ENCODE results near the gene PPP1R10.

DNA sequence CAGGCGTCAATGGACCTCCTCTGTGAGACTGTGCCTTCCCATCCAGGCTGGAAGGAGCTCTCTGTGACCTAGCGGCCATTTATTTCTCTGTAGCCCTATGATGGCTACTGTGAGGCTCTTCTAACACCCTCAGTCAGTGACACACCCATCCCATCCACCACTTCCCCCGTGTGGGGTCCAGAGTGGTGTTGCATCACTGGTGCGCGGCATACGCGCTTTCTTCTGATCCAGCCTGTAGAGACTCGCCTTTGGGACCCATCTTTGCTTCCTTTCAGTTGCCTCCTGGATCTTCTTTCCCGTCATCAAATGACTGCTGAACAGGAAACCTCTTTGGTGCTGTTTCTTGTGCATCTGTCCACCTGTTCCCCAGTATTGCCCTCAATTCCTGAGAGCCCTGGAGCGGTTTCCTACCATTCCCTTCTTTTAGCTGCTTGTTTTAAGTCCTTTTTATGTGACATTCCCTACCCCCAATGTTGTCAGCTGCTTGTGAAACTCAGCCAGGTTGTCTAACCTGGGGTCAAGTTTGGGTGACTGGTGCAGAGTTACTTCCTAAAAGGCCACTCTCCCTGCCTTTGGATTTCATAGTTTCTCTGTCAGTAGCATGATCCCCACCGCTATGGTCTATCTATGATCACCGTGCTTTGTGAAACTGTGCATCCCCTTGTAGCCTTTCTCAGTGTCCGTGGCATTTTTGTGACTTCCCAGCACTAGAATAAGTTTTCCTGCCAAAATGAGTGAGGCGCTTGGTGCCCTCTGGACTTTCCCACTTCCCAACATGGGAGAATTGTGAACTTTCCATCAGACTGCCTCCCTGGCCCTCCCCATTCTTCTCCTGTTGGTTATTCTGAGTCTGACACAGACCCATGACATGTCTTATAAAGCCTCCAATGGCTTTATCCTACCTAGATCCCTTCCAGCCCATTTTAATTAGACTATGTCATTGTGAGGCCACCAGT lies 54.3 kb downstream of the PPP1R10 start:
- TF ChIP-seq EZH2phosphoT487 (IDR thresholded peaks at IDR 0.05; ENCODE audit: insufficient read depth, low read depth) (no peak), EZH2 (IDR thresholded peaks at IDR 0.05; ENCODE audit: insufficient read depth, poor library complexity, severe bottlenecking) (no peak)
